GM21529 (cell line): ENCODE results near the gene NEUROD4.
"Not testable (repeated sequence)": the region's sequence is repeated elsewhere in the genome, so short reads cannot be mapped to it uniquely, and the experiment has no call there.

Source experiments
- ATAC-seq: cut with Tn5 transposase; IDR thresholded peaks from one replicate; pipeline ENCODE4 v1.9.1; 2021; ENCODE audit not compliant: unreplicated experiment

NEUROD4 gene, protein sequence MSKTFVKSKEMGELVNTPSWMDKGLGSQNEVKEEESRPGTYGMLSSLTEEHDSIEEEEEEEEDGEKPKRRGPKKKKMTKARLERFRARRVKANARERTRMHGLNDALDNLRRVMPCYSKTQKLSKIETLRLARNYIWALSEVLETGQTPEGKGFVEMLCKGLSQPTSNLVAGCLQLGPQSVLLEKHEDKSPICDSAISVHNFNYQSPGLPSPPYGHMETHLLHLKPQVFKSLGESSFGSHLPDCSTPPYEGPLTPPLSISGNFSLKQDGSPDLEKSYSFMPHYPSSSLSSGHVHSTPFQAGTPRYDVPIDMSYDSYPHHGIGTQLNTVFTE

DNA sequence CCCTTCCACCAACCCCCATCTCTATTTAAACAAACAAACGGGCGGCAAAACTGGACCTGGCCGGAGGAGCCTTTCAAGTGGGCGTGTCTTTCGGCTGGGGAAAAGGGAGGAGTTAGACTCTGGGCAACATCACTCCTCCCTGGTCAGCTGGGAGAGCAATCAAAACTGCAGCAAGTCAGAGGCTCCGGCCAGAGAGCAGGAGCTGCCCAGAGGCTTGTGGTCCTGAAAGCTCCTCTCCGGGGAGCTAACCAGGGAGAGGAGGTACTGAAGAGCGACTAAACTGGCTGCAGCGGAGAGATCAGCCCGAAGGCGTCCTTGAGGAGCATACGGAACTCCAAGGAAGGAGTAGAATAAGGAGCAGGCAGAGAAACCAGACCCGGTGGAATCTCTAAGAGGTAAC, at the start of gene NEUROD4:
Gene NEUROD4 (plus strand): TSS at position 191 of the 400 bp plus-strand sequence. CDS start 6,466 bp downstream, outside the sequence.
- no peak for ATAC-seq

DNA sequence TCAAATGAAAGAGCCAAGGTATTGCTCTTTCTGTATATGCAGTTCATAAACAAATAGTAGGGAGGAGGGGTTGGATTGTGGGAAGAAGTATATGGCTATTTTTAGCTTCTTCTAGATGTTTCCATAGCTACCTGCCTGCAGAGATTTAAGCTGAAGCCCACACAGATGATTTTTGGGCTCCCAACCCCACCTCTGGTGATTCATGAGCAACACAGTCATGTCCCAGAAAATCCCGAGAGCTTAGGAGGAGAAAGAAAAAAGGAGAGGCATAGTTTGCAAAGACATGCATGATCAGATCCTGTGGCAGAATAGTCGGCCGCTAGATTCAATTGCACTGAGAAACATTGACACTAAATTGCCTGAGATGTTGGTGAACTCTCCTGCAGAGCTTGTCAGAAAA, 49.0 kb upstream of the NEUROD4 start:
- ATAC-seq = no peak

DNA sequence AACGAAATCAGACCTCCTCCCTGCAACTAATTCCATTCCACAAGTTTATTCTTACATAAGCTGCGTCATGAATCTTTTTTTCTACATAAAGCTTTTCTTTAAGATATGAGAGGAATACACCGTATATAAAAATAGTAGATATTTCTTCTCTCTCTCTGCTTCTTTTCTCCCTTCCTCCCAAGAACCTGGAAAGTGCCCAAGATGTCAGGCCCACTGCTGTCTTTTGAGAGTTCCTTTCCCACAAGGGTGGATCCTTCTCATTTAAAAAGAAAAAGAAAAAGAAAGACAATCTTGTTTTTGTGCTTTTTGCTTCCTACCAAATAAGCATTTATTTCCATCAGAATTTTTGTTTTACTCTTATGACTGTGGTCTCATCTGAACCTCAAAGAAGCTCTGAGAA, 46.2 kb upstream of the NEUROD4 start:
- ATAC-seq = no peak

DNA sequence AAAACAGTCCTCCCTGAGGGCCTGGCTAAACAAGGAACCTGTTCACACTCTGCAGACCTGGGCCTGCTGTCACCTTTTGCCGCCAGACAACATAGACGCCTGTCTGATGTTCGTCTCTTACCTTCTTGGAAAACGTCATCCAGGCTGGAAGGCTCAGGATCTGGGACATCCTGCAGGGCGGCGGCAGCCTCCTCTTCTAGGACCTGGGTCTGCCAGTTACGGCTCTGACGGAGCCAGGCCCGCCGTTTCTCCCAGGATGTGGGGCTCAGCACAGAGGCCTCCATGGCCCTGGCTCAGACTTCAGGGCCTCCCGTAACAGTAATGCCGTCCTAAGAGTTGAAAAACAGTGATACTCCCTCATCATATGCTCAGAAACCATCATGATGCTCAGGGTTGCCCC, 45.5 kb upstream of the NEUROD4 start:
- no peak for ATAC-seq

DNA sequence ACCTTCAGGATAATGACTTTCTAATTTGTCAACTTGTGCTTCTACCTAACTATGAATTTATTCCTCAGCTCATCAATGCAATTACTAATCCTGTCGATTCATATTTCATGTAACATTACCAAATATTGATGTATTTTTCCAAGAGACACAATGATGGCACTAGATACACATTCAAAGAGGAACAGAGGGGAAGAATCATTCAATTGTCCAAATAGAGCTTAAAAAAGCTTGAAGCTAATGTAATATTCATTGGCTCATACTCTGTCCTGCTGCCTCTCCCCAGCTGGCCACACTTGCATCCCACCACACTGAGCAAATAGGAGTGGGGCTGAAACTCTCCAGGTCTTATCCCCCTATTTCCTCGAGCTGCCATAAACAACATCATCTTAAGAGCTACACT, 44.5 kb upstream of the NEUROD4 start:
- no peak for ATAC-seq

DNA sequence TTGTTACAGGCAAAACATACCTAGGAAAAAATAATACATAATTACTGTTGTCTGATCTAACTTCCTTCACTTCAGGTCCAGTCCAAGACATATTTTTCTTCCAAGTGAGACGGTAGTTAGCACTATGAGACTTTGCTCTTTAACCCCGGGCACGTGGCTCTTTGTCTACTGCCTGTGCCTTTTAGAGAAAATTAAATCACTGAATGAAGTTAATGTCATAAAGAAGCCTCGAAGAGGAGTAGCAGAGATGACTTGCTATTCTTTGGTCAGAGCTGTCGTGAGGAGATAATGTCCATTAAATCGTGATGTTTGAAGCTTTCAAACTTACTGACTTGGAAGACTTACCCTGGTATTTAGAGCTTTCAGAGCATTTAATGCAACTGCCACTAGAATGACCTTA, 43.9 kb upstream of the NEUROD4 start:
- ATAC-seq = no peak

DNA sequence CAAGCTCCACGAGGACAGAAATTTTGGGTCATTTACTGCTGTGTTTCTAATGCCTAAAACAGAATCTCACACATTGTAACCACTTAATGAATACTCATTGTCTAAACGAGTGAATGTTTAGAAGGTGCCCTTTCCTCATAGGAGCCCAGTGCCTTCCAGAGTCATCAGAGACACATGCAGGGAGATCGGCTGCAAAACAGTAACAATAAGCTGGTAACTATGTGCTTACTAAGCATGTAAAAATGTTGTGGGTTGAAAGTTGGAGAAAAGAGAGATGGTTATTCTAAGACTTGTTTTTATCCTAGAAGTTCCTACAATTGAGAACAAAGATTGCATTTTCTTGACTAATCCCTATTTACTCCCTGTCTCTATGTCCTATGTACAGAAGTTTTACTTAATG, 42.6 kb upstream of the NEUROD4 start:
- ATAC-seq = no peak

DNA sequence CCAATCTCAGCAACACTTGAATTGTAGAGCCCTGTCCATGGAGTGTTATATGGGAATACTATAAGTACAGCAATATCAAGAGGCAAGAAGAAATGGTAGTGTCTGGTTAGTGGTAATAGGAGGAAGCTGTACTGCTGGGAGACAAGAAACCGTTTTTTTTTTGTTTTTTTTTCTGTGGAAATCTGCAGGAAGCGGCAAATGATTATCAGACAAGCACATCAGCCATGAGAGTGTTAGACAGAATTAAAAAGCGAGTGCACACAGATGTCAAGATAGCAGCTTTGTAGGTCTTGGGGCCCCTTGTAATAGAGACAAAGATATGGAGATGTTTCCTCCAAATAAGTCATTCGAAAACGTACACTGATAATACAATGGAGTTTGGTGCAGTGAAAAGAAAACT, 41.9 kb upstream of the NEUROD4 start:
- ATAC-seq = no peak

DNA sequence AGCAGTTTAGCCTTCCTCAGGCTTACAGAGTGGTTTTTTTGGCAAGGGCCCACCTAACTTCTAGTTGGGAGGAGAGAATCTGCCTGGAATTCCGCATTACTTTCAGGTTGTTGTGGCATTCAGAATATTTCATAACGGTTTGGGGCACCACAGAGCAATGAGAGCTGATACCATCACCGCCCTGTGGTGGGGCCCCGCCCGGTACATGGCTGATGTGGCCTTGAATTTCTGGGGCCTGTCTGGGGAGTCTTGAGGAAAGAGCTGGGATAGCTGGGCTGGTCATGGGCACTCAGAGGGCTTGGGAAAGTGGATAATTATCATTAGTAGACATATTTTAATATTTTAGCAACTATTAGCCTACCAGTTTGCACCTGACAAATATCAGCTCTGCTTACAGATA, 39.4 kb upstream of the NEUROD4 start:
- ATAC-seq = no peak

DNA sequence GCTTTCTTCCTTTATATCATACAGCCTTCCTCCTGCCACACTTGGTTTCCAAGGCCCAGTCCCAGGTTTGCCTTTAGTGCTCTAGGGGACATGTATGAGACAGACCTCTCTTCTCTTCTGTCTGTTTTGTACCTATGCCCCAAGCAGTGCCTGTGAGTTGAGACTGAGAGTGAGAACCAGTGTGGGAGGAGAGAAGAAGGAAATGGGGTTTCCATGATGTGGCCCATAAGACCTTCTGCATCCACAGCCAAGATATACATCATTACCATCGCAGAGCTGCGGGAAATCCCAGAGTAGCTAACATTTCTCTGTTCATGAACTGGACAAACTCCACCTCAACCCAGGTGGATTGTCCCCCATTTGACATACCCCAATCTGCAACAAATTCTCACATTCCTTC, 38.0 kb upstream of the NEUROD4 start:
- no peak for ATAC-seq

DNA sequence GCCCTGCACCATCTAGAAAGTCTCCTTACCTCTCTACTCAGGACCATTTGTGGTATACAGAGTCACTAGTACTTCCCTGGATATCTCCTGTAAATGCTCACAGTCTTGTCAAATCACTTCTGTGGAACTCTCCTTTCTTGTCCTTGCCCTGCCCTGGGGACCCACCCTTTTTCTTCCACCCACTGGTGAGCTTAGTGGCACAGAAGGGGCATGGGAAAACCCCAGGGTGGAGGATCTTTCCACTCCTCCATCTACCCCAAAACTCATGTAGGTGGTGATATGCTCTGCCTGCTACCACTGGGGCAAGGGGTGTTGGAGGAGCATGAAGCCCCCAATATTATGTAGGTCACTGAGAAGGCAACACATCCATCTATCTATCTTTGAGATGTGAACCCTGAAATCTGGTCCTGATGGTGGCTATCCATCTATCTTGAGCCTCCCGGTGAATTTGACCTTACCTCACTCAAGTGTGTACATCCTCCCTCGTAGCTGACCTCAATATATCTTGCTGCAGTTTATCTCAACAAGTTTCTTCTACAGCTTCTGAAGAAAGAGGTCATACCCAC, 36.2 kb upstream of the NEUROD4 start:
- no peak for ATAC-seq

DNA sequence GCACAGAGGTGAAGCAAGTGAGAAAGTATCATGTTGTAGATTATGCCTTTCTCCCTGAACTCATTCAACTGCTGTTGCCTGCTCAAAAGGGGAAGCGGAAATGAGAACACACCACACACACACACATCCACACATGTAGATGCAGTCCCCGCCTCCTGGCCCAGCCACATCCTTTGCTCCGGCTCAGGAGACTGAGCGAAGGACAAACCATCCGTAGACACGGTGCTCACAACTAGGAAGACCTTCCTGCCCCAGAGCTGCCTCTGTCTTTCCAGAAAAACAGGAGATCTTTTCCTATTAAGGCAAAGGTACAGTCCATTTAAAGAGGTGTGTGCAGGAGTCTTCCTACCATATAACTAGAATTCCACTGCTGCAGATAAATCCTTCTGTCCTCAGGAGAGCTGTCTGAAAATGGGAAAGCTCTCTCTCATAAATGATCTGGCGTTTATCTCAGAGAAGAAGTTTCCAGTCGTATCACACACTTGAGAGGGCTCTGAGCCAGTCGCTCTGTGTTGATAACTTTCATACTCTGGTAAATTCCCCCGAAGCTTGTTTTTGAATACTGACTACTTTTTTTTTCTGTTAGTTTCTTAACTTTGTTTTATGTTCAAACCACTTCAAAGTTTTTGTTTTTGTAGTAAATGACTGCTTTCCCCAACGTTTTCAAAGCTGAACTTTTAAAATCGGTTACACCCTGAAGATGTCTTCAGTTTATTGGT, 35.0 kb upstream of the NEUROD4 start, which contains the start of gene TESPA1:
Gene TESPA1 (minus strand): TSS at position 105 of the 719 bp plus-strand sequence. CDS start 10,200 bp downstream, outside the sequence.
- ATAC-seq = peak; percentile 91

DNA sequence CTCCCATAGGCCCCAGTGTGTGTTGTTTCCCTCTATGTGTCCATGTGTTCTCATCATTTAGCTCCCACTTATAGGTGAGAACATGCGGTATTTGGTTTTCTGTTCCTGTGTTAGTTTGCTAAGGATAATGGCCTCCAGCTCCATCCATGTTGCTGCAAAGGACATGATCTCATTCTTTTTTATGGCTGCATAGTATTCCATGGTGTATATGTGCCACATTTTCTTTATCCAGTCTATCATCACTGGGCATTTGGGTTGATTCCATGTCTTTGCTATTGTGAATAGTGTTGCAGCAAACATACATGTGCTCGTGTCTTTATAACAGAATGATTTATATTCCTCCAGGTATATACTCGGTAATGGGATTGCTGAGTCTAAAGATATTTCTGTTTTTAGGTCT, 33.0 kb upstream of the NEUROD4 start:
- not testable (repeated sequence) for ATAC-seq

DNA sequence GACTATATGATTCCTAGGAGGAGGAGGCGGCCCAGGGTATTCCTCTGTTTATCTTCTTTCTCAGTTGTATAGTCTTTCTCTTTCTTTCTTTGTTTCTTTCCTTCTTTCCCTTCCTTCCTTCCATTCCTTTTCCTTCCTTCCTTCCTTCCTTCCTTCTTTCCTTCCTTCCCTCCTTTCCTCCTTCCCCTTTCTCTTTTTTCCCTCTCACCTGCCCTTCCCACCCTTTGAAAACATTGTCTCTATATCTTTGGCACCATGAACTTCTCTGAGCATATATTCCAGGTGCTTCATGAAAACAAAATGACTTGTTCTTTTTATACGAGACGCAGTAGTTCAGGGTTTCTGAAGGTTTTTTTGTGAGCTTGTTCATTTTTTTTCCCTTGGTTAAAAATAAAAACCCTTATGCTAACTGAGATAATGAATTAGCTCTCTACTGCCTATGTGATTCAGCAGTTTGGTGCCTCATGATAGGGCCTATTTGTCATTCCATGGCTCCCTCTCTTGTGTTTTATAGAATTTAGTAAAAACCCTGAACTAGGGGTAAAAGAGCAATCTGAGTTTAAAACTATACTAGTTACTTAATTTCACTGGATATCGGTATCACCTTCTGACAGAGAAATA, 32.1 kb upstream of the NEUROD4 start:
- no peak for ATAC-seq

DNA sequence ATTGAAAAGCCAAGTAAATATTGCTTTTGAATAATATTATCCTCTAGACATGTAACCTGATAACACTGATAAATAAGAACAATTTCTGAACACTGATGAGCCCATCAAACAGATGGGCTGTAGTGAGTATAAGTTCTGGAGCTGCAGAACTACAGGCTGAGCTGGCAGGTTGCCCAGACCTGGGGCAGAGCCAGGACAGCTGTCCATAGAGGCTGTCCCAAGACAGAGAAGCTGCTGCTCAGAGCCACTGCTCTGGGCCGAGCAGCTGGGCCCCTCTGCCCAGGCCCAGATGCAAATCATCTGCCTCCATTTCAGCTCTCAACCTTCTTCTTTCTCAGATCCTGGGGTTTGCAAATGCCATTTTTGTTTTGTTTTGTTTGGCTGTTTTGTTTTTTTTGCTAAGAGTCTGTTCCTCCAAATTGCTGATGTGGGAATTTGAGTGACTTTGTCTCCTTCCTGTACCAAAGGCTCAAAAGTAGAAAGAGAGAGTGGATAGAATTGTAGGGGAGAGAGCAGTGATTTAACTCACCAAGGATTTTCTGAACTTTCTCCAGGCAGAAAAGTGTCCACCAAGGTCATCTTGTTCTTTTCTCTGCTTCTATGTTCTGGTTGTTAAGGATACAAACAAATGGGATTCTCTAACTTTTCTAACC, 31.2 kb upstream of the NEUROD4 start:
- peak; percentile 30 for ATAC-seq

DNA sequence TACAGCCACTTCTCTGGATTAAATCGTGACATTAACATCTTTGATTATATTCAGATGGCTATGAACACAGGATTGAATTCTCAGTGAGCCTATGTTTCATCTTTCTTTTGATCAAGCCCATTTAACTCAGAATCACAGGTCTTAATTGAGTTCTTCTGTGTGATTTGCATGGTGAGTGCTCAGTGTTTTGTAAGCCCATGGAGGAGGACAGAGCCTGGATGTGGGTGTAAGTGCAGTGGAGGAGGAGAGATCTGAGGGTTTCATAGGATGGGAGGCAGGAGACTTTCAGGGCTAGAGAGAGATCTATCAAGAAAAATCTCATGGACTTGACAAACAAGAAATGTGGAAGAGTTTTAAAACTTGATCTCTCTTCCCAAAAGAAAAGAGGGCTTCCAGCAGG, 29.9 kb upstream of the NEUROD4 start:
- ATAC-seq = no peak

DNA sequence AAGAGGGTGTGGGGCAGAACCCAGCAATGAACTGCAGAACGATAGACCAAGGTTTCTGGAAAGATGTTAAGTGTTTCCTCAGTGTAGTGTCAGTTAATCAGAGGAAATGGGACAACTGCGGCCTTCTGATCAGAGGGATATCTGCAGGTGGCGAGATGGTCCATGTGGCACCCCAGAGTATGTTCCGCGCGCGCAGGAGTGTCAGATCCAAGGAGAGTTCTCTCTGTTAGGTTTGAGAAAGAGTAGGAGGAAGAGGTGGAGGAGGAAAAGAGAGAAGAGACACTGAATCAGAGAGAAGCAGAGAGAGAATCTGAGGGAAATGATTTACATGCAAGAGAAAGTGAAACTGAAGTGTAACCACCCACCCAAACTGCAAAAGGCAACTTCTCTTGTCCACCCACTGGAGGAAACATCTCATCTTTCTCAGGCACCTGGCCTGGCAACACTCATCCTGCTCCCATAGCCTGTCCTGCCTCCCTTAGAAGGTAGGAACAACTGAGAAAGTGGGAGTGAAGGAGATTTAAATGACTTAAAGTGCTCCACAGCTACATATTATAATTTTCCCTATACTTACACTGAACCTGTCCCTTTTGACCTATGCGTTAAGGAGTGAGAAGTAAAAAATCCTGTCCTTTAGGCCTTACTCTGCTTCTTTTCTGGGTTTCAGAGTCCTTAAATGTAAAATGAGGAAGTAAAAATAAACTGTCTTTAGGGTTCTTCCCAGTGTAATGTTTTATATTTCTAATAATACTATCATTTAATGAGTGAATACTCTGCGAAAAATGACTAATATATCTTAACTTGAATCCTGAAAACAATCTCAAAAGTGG, 28.4 kb upstream of the NEUROD4 start:
- peak; percentile 74 for ATAC-seq

DNA sequence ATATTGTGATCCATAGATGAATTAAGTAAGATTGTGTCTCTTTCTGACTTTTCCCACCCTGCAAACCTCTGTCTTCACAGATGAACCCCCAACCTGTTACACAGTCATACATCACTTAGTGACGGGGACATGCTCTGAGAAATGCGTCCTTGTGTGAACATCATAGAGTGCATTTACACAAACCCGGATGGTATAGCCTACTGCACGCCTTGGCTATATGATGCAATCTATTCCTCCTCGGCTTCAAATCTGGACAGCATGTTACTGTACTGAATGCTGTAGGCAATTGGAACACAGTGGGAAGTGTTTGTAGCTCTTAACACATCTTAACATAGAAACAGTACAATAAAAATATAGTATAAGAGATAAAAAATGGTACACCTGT, 27.8 kb upstream of the NEUROD4 start:
- ATAC-seq = peak; percentile 51

DNA sequence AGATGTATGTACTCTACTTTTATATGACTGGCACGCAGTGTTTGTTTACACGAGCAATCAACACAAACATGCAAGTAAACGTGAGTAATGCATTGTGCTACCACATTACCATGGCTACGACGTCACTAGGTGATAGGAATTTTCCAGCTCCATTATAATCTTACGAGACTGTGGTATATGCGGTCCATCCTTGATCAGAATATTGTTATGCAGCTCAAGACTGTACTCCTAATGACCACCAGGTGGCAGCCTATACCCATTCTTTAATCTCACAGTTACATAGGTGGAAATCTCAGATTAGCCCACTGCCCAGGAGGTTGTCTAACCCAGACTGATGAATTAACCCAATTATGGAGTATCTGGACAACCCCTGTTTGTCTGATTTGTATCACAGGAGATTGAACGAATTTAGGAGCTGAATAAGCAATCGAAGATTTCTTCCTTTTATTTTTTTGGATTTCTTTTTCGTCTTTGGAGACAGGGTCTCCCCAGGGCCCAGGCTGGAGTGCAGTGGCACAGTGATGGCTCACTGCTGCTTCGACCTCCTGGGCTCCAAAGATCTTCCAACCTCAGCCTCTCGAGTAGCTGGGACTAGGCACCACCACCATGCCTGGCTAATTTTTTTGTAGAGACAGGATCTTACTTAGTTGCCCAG, 26.5 kb upstream of the NEUROD4 start:
- peak; percentile 33 for ATAC-seq

DNA sequence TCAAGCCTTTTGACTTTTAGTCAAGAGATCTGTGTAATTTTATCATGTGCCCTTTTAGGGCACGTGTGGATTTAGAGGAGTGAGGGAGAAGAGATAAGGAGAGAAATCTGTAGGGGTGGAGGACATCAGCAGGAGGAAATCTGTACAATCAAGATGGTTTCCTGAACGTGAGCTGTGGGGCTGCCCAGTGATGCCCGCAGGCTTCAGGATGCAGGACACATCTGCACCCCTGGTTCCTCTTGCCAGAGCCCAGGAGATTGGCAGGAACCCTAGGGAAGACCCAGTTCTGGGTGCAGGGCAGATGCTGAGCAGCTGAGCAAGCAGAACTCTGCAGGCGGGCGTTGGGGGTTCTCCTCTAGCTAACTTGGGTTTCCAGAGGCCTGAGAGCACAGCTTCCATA, 23.6 kb upstream of the NEUROD4 start:
- no peak for ATAC-seq
